Activated B cell treated with CpG ODN at 0.5 μM for 24 hours (primary cell): ENCODE results near the gene KLHL2. TPM values are rescaled to one million over a fixed set of nuclear protein-coding genes. Genes with fewer than 3 reads are reported as not detected.

Experiments
- ATAC-seq: fragments of 200-7000 bp; cut with Tn5 transposase; one replicate; pipeline ENCODE4 v1.10.0; 2021; ENCODE audit warnings: low read depth, mild to moderate bottlenecking, moderate library complexity
- CTCF ChIA-PET: fragments of 350-600 bp; sonication (Branson Sonifier 250); formaldehyde crosslinking; loops from one replicate; lab custom pipeline; 2021; ENCODE audit warnings: antibody characterized with exemption; lab: Charles Lee
- POLR2A ChIA-PET: fragments of 350-600 bp; sonication (Branson Sonifier 250); formaldehyde crosslinking; loops from one replicate; lab custom pipeline; 2021; ENCODE audit warnings: antibody characterized with exemption; lab: Charles Lee
- DNase-seq: peaks from one replicate; pipeline ENCODE4 v3.0.0; 2022
- H3K27ac Mint-ChIP-seq: one replicate; pipeline ENCODE4 v1.8.0; 2020; ENCODE audit warnings: mixed read lengths
- H3K27me3 Mint-ChIP-seq: one replicate; pipeline ENCODE4 v1.8.0; 2021; ENCODE audit warnings: mixed read lengths
- H3K36me3 Mint-ChIP-seq: one replicate; pipeline ENCODE4 v1.8.0; 2021; ENCODE audit warnings: low read depth, mixed read lengths
- H3K4me1 Mint-ChIP-seq: one replicate; pipeline ENCODE4 v1.8.0; 2021; ENCODE audit warnings: mixed read lengths
- H3K4me3 Mint-ChIP-seq: one replicate; pipeline ENCODE4 v1.8.0; 2020; ENCODE audit warnings: mild to moderate bottlenecking, mixed read lengths
- H3K9me3 Mint-ChIP-seq: one replicate; pipeline ENCODE4 v1.8.0; 2020; ENCODE audit warnings: mixed read lengths
- CTCF ChIP-seq: fragments of 200-600 bp; IDR thresholded peaks from one replicate; pipeline ENCODE4 v1.8.0; 2022; ENCODE audit warnings: antibody characterized with exemption, mild to moderate bottlenecking
- intact Hi-C: fragments of 100-400 bp; cut with micrococcal nuclease; formaldehyde crosslinking; loops from one replicate; pipeline ENCODE4 v1.15.1; 2024
- total RNA-seq: library from RNA; stranded (reverse); gene quantifications from 2 replicates; pipeline ENCODE4 v1.2.3, GENCODE V29; 2022

KLHL2 gene
- total RNA-seq, 1 donor from 2014 or later = 21.9 TPM

- ChIA-PET POLR2A (no interaction called here), CTCF (no interaction called here)
- DNase-seq (no peak), ATAC-seq (no peak)
- intact Hi-C loops = no loop called here
- H3K36me3 Mint-ChIP-seq = peaks cover 25% of the 10 kb centered on the region
- H3K4me1 Mint-ChIP-seq = peaks cover 4% of the 10 kb centered on the region
- H3K27ac Mint-ChIP-seq = no peak overlapping the region
- H3K9me3 Mint-ChIP-seq = no peaks in the 10 kb centered on the region
- no peak overlapping the region for H3K4me3 Mint-ChIP-seq
- H3K27me3 Mint-ChIP-seq = no peaks in the 10 kb centered on the region
- TF ChIP-seq CTCF = no peak
Observed at GRCh38 chr4:165319509-165319908, 112.1 kb downstream of the KLHL2 start.

GRCh38 chr4:165324236-165324917 lies 117.0 kb downstream of the KLHL2 start:
- Mint-ChIP-seq H3K27me3 (no peaks in the 10 kb centered on the region), H3K27ac (no peak overlapping the region), H3K36me3 (peaks cover 10% of the 10 kb centered on the region), H3K9me3 (no peaks in the 10 kb centered on the region), H3K4me3 (no peak overlapping the region), H3K4me1 (peaks cover 17% of the 10 kb centered on the region)
- DNase-seq (no peak), ATAC-seq (no peak)
- TF ChIP-seq CTCF = no peak
- intact Hi-C loops = no loop called here
- POLR2A ChIA-PET = no interaction called here
- CTCF ChIA-PET = no interaction called here

GRCh38 chr4:165324918-165325304 lies 117.5 kb downstream of the KLHL2 start:
- H3K9me3 Mint-ChIP-seq = no peaks in the 10 kb centered on the region
- H3K4me3 Mint-ChIP-seq = no peak overlapping the region
- no peaks in the 10 kb centered on the region for H3K27me3 Mint-ChIP-seq
- TF ChIP-seq CTCF = no peak
- DNase-seq = no peak
- ChIA-PET CTCF (no interaction called here), POLR2A (interaction anchor here (1.1 kb wide), 1 partner anchor 212 kb away, joined by 4 read pairs; the partner anchor contains the start of gene TMEM192)
- peaks cover 21% of the 10 kb centered on the region for H3K4me1 Mint-ChIP-seq
- no peak overlapping the region for H3K27ac Mint-ChIP-seq
- H3K36me3 Mint-ChIP-seq = peaks cover 10% of the 10 kb centered on the region
- no peak for ATAC-seq
- intact Hi-C loops = no loop called here

- Mint-ChIP-seq H3K9me3 (no peaks in the 10 kb centered on the region), H3K27ac (peak overlapping the region; percentile 53), H3K4me3 (no peak overlapping the region), H3K4me1 (peaks cover 30% of the 10 kb centered on the region), H3K27me3 (no peaks in the 10 kb centered on the region), H3K36me3 (peaks cover 15% of the 10 kb centered on the region)
- CTCF ChIA-PET = no interaction called here
- intact Hi-C loops = loop anchor here (2.0 kb wide), 1 partner anchor 31 kb away; no protein-coding TSS in a partner anchor
- DNase-seq (no peak), ATAC-seq (no peak)
- POLR2A ChIA-PET = interaction anchor here (1.1 to 1.2 kb wide), 2 partner anchors 194 to 213 kb away, joined by 3 to 4 read pairs; partner anchors contain the start of gene TMEM192
- no peak for TF ChIP-seq CTCF
Observed at GRCh38 chr4:165325732-165326512, 118.6 kb downstream of the KLHL2 start.

GRCh38 chr4:165326831-165327210 lies 119.5 kb downstream of the KLHL2 start:
- Mint-ChIP-seq H3K36me3 (peaks cover 19% of the 10 kb centered on the region), H3K27ac (no peak overlapping the region), H3K4me3 (no peak overlapping the region), H3K27me3 (no peaks in the 10 kb centered on the region), H3K4me1 (peaks cover 33% of the 10 kb centered on the region), H3K9me3 (no peaks in the 10 kb centered on the region)
- no peak for DNase-seq
- no peak for TF ChIP-seq CTCF
- ChIA-PET CTCF (interaction anchor here (1.0 to 1.5 kb wide), 2 partner anchors 196 to 214 kb away, joined by 7 to 10 read pairs; partner anchors contain the start of gene TMEM192), POLR2A (interaction anchor here (0.5 to 2.4 kb wide), 8 partner anchors 28 to 1832 kb away, joined by 3 to 16 read pairs (median 6); partner anchors contain the start of genes TMA16 and TMEM192)
- ATAC-seq = no peak
- intact Hi-C loops = loop anchor here (1.0 to 2.0 kb wide), 6 partner anchors 32 to 1662 kb away; partner anchors contain the start of genes KLHL2 and TMEM192
